Cardiac fibroblast (primary cell): ENCODE data around the gene ROBO2.

Source experiments
- DNase-seq, 2 donors: peaks; one replicate each; pipeline versions ENCODE4 v3.0.0 to v3.0.0-alpha.2; 2010; ENCODE audit warnings: low read depth in 2 of 2
- H3K4me3 ChIP-seq, 2 donors: replicated peaks in 1 of 2; 1 replicate in 1 of 2; 2 replicates in 1 of 2; pipeline ENCODE4 v1.5.1; 2011; ENCODE audit warnings: low read depth in 2 of 2, low read length in 2 of 2, mild to moderate bottlenecking in 2 of 2, moderate library complexity in 1 of 2
- CTCF ChIP-seq: IDR thresholded peaks from one replicate; pipeline ENCODE4 v1.5.1; 2011; ENCODE audit warnings: low read depth, mild to moderate bottlenecking, low read length, inconsistent platforms

The ROBO2 gene

DNA sequence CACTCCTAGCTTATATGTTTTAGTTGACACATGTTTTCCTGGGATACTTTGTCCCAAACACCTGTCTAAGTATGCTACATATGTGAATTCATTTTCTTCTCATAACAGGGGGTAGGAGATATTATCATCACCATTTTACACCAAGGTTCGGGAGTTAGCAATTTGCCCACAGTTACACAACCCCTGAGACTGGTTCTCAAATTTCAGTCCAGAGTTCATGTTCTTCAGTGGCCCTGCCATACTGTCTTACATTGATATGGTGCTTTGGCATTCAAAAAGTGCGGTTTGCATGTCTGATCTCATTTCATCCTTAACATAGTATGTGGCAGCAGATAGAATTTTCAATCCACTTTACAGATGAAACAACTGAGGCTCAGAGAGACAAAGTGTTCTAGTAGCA, 38.4 kb downstream of the ROBO2 start:
- H3K4me3 ChIP-seq, result no peak overlapping the region
- no peak for DNase-seq
- TF ChIP-seq CTCF, result no peak

DNA sequence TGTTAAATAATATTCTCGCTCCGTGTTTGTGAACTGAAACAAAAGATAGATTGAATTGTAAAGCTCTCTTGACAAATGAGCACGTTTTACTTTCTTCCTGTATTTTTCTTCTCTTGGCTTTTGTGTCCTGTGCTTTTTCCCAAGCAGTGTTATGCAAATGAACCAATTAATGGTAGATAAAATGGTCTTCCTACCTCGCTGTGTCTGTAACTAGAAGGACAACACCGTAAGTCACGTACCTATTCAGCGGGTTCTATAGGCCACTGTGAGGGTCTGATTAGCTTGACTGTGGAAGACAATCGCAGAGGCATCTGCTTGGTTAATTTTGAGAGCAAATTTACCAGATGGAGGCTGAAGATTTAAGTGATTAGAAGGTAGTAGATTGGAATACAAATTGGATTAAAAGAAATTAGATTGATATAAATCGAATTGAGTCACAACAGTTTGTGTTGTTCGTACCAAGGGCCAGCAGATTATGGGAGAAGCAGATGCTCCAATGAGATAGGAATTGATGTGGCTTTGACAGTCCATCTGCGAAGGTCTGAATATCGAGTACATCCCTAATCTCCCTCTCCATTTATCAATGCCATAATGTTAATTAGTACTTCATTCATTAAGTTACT, 40.2 kb downstream of the ROBO2 start:
- no peak for TF ChIP-seq CTCF
- H3K4me3 ChIP-seq, result no peak overlapping the region
- no peak for DNase-seq

- no peak for TF ChIP-seq CTCF
- DNase-seq, result peak; percentile 4 to 13
- H3K4me3 ChIP-seq, result no peak overlapping the region
Measured at GRCh38 chr3:77081240-77081661, 41.4 kb downstream of the ROBO2 start.

GRCh38 chr3:77084511-77084910, 44.6 kb downstream of the ROBO2 start:
- no peak for TF ChIP-seq CTCF
- DNase-seq, result no peak

GRCh38 chr3:77086408-77086807, 46.5 kb downstream of the ROBO2 start:
- no peak for DNase-seq
- H3K4me3 ChIP-seq, result no peak overlapping the region
- TF ChIP-seq CTCF, result peak; percentile 2

More at GRCh38 chr3:77084511-77084910, 44.6 kb downstream of the ROBO2 start:
- H3K4me3 ChIP-seq, result no peak overlapping the region

DNA sequence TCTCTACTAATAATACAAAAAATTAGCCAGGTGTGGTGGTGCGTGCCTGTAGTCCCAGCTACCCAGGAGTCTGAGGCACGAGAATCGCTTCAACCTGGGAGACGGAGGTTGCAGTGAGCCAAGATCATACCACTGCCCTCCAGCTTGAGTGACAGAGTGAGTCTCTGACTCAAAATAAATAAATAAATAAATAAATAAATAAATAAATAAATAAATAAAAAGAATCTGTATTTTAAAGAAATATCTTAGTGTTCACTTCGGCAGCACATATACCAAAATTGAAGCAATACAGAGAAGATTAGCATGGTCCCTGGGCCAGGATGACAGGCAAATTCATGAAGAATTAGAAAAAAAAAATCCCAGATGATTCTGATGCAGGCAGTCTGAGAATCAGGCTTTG, 51.9 kb downstream of the ROBO2 start:
- TF ChIP-seq CTCF, result no peak
- H3K4me3 ChIP-seq, result no peak overlapping the region
- DNase-seq, result no peak

- H3K4me3 ChIP-seq, result no peak overlapping the region
- TF ChIP-seq CTCF, result no peak
- DNase-seq, result no peak
Measured at GRCh38 chr3:77093101-77093500, 53.2 kb downstream of the ROBO2 start.
